A673 (cell line): ENCODE measurements around the gene KCNMA1.

Source experiments
- CTCF ChIP-seq: fragments of 300-800, 200-600 bp; sonication (generic); conservative IDR thresholded peaks from 2 replicates; pipeline ENCODE4 v1.5.1; 2017; ENCODE audit warnings: low read depth, mild to moderate bottlenecking, antibody characterized with exemption, low read length, moderate library complexity, mixed read lengths
- EZH2 ChIP-seq: fragments of 200-600 bp; sonication (generic); IDR thresholded peaks from 2 replicates; pipeline ENCODE4 v1.6.1; 2017; ENCODE audit warnings: borderline replicate concordance, low read depth, mild to moderate bottlenecking, mixed read lengths, antibody characterized with exemption, low read length; ENCODE audit not compliant: poor library complexity, severe bottlenecking

GRCh38 chr10:77182803-77183202 lies 454.8 kb downstream of the KCNMA1 start:
- TF ChIP-seq CTCF (no peak), EZH2 (no peak)
